GM18861 (cell line): ENCODE measurements around the gene PRAME.
"Not testable (repeated sequence)": the region's sequence is repeated elsewhere in the genome, so short reads cannot be mapped to it uniquely, and the experiment has no call there.

Experiments used
- ATAC-seq: cut with Tn5 transposase; IDR thresholded peaks from one replicate; pipeline ENCODE4 v1.9.1; 2021; ENCODE audit not compliant: unreplicated experiment

Gene PRAME

GRCh38 chr22:22558972-22559603, at the start of gene PRAME:
TSS of gene PRAME (minus strand) at chr22:22559265. CDS start at chr22:22556832, 2,433 bp downstream.
- no peak for ATAC-seq

- not testable (repeated sequence) for ATAC-seq
These were observed 49.0 kb upstream of the PRAME start for GRCh38 chr22:22608022-22608421.

- no peak for ATAC-seq
These were observed 46.0 kb upstream of the PRAME start for GRCh38 chr22:22605074-22605404.

- no peak for ATAC-seq
These were observed 45.4 kb upstream of the PRAME start for GRCh38 chr22:22604326-22605073.

GRCh38 chr22:22603470-22603947, 44.4 kb upstream of the PRAME start:
- no peak for ATAC-seq

- no peak for ATAC-seq
These were observed 41.6 kb upstream of the PRAME start for GRCh38 chr22:22600531-22601261.

- no peak for ATAC-seq
These were observed 40.2 kb upstream of the PRAME start for GRCh38 chr22:22599248-22599647.

- no peak for ATAC-seq
These were observed 39.1 kb upstream of the PRAME start for GRCh38 chr22:22598144-22598543.

- ATAC-seq: no peak
These were observed 36.2 kb upstream of the PRAME start for GRCh38 chr22:22595001-22595835.

- no peak for ATAC-seq
These were observed 35.0 kb upstream of the PRAME start for GRCh38 chr22:22593964-22594656.

- ATAC-seq: no peak
These were observed 34.2 kb upstream of the PRAME start for GRCh38 chr22:22593250-22593649.

- ATAC-seq: no peak
These were observed 32.6 kb upstream of the PRAME start for GRCh38 chr22:22591348-22592299.

- ATAC-seq: no peak
These were observed 31.2 kb upstream of the PRAME start for GRCh38 chr22:22590136-22590891.

- ATAC-seq: no peak
These were observed 29.6 kb upstream of the PRAME start for GRCh38 chr22:22588485-22589164.

GRCh38 chr22:22587577-22588188, 28.6 kb upstream of the PRAME start:
- ATAC-seq: no peak

- no peak for ATAC-seq
These were observed 25.7 kb upstream of the PRAME start for GRCh38 chr22:22584722-22585121.

- ATAC-seq: no peak
These were observed 24.0 kb upstream of the PRAME start for GRCh38 chr22:22583030-22583429.

- not testable (repeated sequence) for ATAC-seq
These were observed 22.5 kb upstream of the PRAME start for GRCh38 chr22:22581524-22581923.
